HCT116 (cell line): ENCODE data around the gene ZNF133. TPM values are rescaled to one million over a fixed set of nuclear protein-coding genes. Genes with fewer than 3 reads are reported as not detected.

ENCODE experiments used
- ATAC-seq: fragments of 200-7000 bp; cut with Tn5 transposase; 2 replicates; pipeline ENCODE4 v1.9.1; 2020; ENCODE audit warnings: mild to moderate bottlenecking, moderate library complexity
- BruUV-seq: library from RNA; stranded (reverse); fragments of 400-500 nt; replicated peaks from 2 replicates; lab custom pipeline; 2021; lab: Mats Ljungman, UMichigan
- CTCF ChIA-PET: fragments of 300-600 bp; sonication (Branson Sonifier 250); formaldehyde crosslinking; loops from one replicate; lab custom pipeline; 2021; ENCODE audit warnings: antibody characterized with exemption; lab: Charles Lee
- POLR2A ChIA-PET: fragments of 300-600, 350-600 bp; sonication (Branson Sonifier 250); formaldehyde crosslinking; loops from one replicate; lab custom pipeline; 2021; ENCODE audit warnings: antibody characterized with exemption; lab: Charles Lee
- RAD21 ChIA-PET, 2 experiments: fragments of 300-600 bp; sonication (Branson Sonifier 250); formaldehyde crosslinking; loops; one replicate each; lab custom pipeline; 2023; ENCODE audit warnings: low total read pairs in 2 of 2; ENCODE audit not compliant: uncharacterized antibody in 2 of 2, unreplicated experiment in 2 of 2, low non-redundant PET in 1 of 2; lab: Charles Lee
- DNase-seq: peaks from one replicate; pipeline ENCODE4 v3.0.0-alpha.2; 2010; ENCODE audit warnings: low read depth, low spot score
- H2AFZ ChIP-seq: fragments of 200-600 bp; shearing (Covaris generic), sonication (generic); 2 replicates; pipeline ENCODE4 v1.6.1; 2017; ENCODE audit warnings: low read depth, mixed run types, mixed read lengths, antibody characterized with exemption, low read length; ENCODE audit not compliant: poor library complexity, severe bottlenecking
- H3K27ac ChIP-seq: 2 replicates; pipeline ENCODE4 v1.5.1; 2012; ENCODE audit warnings: low read depth, low read length
- H3K27me3 ChIP-seq: fragments of 200-600 bp; sonication (generic); 2 replicates; pipeline ENCODE4 v1.6.1; 2016; ENCODE audit warnings: mixed run types, low read length, mixed read lengths; ENCODE audit not compliant: insufficient read depth
- H3K36me3 ChIP-seq, 2 experiments: fragments of 200-500 bp in 1 of 2; fragments of 200-600 bp in 1 of 2; sonication (Bioruptor generic) in 1 of 2; sonication (generic) in 1 of 2; 2 replicates each; pipeline versions ENCODE4 v1.5.1 to v1.6.1; 2014 to 2016; ENCODE audit warnings: low read length in 2 of 2, inconsistent platforms in 1 of 2, mixed read lengths in 1 of 2, mixed run types in 1 of 2; ENCODE audit not compliant: insufficient read depth in 2 of 2, control insufficient read depth in 1 of 2
- H3K4me1 ChIP-seq, 2 experiments: fragments of 200-600 bp in 1 of 2; sonication (generic) in 1 of 2; 2 replicates each; pipeline versions ENCODE4 v1.5.1 to v1.6.1; 2012 to 2017; ENCODE audit warnings: low read length in 2 of 2, inconsistent platforms in 1 of 2, mild to moderate bottlenecking in 1 of 2, mixed read lengths in 1 of 2, mixed run types in 1 of 2, moderate library complexity in 1 of 2; ENCODE audit not compliant: insufficient read depth in 2 of 2, control insufficient read depth in 1 of 2
- H3K4me2 ChIP-seq: fragments of 200-600 bp; sonication (generic); 2 replicates; pipeline ENCODE4 v1.6.1; 2017; ENCODE audit warnings: mixed run types, low read length, mixed read lengths
- H3K4me3 ChIP-seq, 2 experiments: fragments of 200-600 bp in 1 of 2; sonication (generic) in 1 of 2; replicated peaks in 1 of 2; 2 replicates each; pipeline ENCODE4 v1.5.1; 2011 to 2016; ENCODE audit warnings: low read length in 2 of 2, control low read depth in 1 of 2, low read depth in 1 of 2, mild to moderate bottlenecking in 1 of 2, mixed read lengths in 1 of 2, mixed run types in 1 of 2
- H3K79me2 ChIP-seq: fragments of 200-600 bp; sonication (generic); 2 replicates; pipeline ENCODE4 v1.6.1; 2017; ENCODE audit warnings: mild to moderate bottlenecking, mixed run types, low read length, moderate library complexity, mixed read lengths; ENCODE audit not compliant: insufficient read depth
- H3K9ac ChIP-seq: fragments of 200-600 bp; sonication (generic); 2 replicates; pipeline ENCODE4 v1.6.1; 2016; ENCODE audit warnings: low read length, mixed read lengths
- H3K9me2 ChIP-seq: fragments of 200-600 bp; sonication (generic), shearing (Covaris generic); 2 replicates; pipeline ENCODE4 v1.6.1; 2017; ENCODE audit warnings: mixed run types, mild to moderate bottlenecking, moderate library complexity; ENCODE audit not compliant: insufficient read depth
- H3K9me3 ChIP-seq, 2 experiments: fragments of 200-500 bp in 1 of 2; fragments of 200-600 bp in 1 of 2; sonication (Bioruptor generic) in 1 of 2; sonication (generic) in 1 of 2; 2 replicates each; pipeline ENCODE4 v1.6.1; 2014 to 2017; ENCODE audit warnings: low read length in 2 of 2, mixed read lengths in 2 of 2, inconsistent platforms in 1 of 2, low read depth in 1 of 2, mild to moderate bottlenecking in 1 of 2, mixed run types in 1 of 2, moderate library complexity in 1 of 2; ENCODE audit not compliant: control insufficient read depth in 1 of 2, insufficient read depth in 1 of 2
- H4K20me1 ChIP-seq: fragments of 200-600 bp; sonication (generic), shearing (Covaris generic); 2 replicates; pipeline ENCODE4 v1.6.1; 2017; ENCODE audit warnings: mixed run types, mild to moderate bottlenecking, moderate library complexity; ENCODE audit not compliant: insufficient read depth
- ATF3 ChIP-seq: IDR thresholded peaks from 2 replicates; pipeline ENCODE4 v1.6.1; 2012
- CBX3 ChIP-seq: IDR thresholded peaks from 2 replicates; pipeline ENCODE4 v1.6.1; 2012; ENCODE audit warnings: low read depth
- CEBPB ChIP-seq: IDR thresholded peaks from 2 replicates; pipeline ENCODE4 v1.6.1; 2012; ENCODE audit warnings: low read depth
- EZH2 ChIP-seq: fragments of 200-600 bp; sonication (generic); IDR thresholded peaks from 2 replicates; pipeline ENCODE4 v1.6.1; 2017; ENCODE audit warnings: antibody characterized with exemption, mixed run types
- FOSL1 ChIP-seq: IDR thresholded peaks from 2 replicates; pipeline ENCODE4 v1.6.1; 2012; ENCODE audit warnings: low read depth
- POLR2AphosphoS5 ChIP-seq: IDR thresholded peaks from 2 replicates; pipeline ENCODE4 v1.6.1; 2011; ENCODE audit warnings: mild to moderate bottlenecking, low read depth, low read length, moderate library complexity
- RAD21 ChIP-seq: IDR thresholded peaks from 2 replicates; pipeline ENCODE4 v1.6.1; 2012; ENCODE audit warnings: low read depth, mild to moderate bottlenecking
- SIN3A ChIP-seq: IDR thresholded peaks from 2 replicates; pipeline ENCODE4 v1.6.1; 2012; ENCODE audit warnings: low read depth
- ZFX ChIP-seq: fragments of 450-650 bp; IDR thresholded peaks from 2 replicates; pipeline ENCODE4 v1.6.1; 2017
- ZNF274 ChIP-seq: fragments of 200-500 bp; sonication (Bioruptor generic); IDR thresholded peaks from 2 replicates; pipeline ENCODE4 v1.6.1; 2014; ENCODE audit warnings: mild to moderate bottlenecking, low read depth, low read length, inconsistent platforms
- intact Hi-C: fragments of 100-400 bp; cut with micrococcal nuclease; formaldehyde crosslinking; loops from 2 replicates; pipeline ENCODE4 v1.10.0; 2022
- total RNA-seq: library from RNA; stranded (reverse); gene quantifications from one replicate; pipeline ENCODE4 v1.2.1, GENCODE V29; 2021; ENCODE audit not compliant: unreplicated experiment
- TF ChIP-seq, protein P1 (sequence below), 3 experiments: fragments of 200-600 bp in 1 of 3; sonication (generic) in 1 of 3; IDR thresholded peaks in 2 of 3; conservative IDR thresholded peaks in 1 of 3; 2 replicates each; pipeline ENCODE4 v1.5.1; 2012 to 2017; ENCODE audit warnings: low read depth in 2 of 3, low read length in 2 of 3, antibody characterized with exemption in 1 of 3, borderline replicate concordance in 1 of 3, control low read depth in 1 of 3, mild to moderate bottlenecking in 1 of 3, mixed read lengths in 1 of 3, mixed run types in 1 of 3, moderate library complexity in 1 of 3; ENCODE audit not compliant: insufficient read depth in 1 of 3

ZNF133 gene
- total RNA-seq, 1 experiment from 2014 or later: 9.3 TPM

- intact Hi-C loops: no loop called here
- BruUV-seq: no TSS peak
- H3K36me3 ChIP-seq: no peaks in the 10 kb centered on the region
- no peaks in the 10 kb centered on the region for H3K79me2 ChIP-seq
- no peaks in the 10 kb centered on the region; a peak in 1 of 4 replicates for H3K4me1 ChIP-seq
- no peak overlapping the region for H3K27ac ChIP-seq
- no peaks in the 10 kb centered on the region for H3K27me3 ChIP-seq
- no peaks in the 10 kb centered on the region for H3K9me3 ChIP-seq
- TF ChIP-seq ATF3 (no peak), RAD21 (no peak), CBX3 (no peak), EZH2 (no peak), POLR2AphosphoS5 (no peak), ZNF274 (no peak), CEBPB (no peak)
- TF ChIP-seq, protein P1, sequence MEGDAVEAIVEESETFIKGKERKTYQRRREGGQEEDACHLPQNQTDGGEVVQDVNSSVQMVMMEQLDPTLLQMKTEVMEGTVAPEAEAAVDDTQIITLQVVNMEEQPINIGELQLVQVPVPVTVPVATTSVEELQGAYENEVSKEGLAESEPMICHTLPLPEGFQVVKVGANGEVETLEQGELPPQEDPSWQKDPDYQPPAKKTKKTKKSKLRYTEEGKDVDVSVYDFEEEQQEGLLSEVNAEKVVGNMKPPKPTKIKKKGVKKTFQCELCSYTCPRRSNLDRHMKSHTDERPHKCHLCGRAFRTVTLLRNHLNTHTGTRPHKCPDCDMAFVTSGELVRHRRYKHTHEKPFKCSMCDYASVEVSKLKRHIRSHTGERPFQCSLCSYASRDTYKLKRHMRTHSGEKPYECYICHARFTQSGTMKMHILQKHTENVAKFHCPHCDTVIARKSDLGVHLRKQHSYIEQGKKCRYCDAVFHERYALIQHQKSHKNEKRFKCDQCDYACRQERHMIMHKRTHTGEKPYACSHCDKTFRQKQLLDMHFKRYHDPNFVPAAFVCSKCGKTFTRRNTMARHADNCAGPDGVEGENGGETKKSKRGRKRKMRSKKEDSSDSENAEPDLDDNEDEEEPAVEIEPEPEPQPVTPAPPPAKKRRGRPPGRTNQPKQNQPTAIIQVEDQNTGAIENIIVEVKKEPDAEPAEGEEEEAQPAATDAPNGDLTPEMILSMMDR (IDR thresholded peaks at IDR 0.05 in 2 of 3, conservative IDR thresholded peaks at IDR 0.05 in 1 of 3; ENCODE audit: borderline replicate concordance in 1 of 3, insufficient read depth in 1 of 3, low read depth in 2 of 3, low read length in 2 of 3): no peak
- CTCF ChIA-PET: no interaction called here
- no peaks in the 10 kb centered on the region for H3K9me2 ChIP-seq
- POLR2A ChIA-PET: no interaction called here
- DNase-seq (no peak), ATAC-seq (no peak)
- H2AFZ ChIP-seq: no peak overlapping the region
- H3K4me2 ChIP-seq: no peak overlapping the region
- no peak overlapping the region for H3K4me3 ChIP-seq
- no peak overlapping the region for H3K9ac ChIP-seq
- H4K20me1 ChIP-seq: no peaks in the 10 kb centered on the region
- RAD21 ChIA-PET: no interaction called here
Measured at GRCh38 chr20:18310592-18310991, 22.3 kb downstream of the ZNF133 start.

DNA sequence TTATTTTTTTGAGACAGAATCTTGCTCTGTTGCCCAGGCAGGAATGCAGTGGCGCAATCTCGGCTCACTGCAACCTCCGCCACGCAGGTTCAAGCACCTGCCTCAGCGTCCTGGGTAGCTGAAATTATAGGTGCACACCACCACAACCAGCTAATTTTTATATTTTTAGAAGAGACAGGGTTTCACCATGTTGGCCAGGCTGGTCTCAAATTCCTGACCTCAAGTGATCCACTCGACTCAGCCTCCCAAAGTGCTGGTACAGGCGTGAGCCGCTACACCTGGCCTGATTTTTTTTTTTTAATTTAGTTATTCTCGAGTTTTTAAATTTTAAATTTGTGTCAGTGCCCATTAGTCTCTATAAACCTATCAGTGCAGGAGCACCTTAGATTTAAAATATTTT is 24.4 kb downstream of the ZNF133 start:
- DNase-seq (no peak), ATAC-seq (no peak)
- POLR2A ChIA-PET: no interaction called here
- Histone ChIP-seq H3K27me3 (no peaks in the 10 kb centered on the region), H3K27ac (no peak overlapping the region), H3K4me1 (no peaks in the 10 kb centered on the region; a peak in 1 of 4 replicates), H3K79me2 (no peaks in the 10 kb centered on the region), H4K20me1 (no peaks in the 10 kb centered on the region), H3K36me3 (no peaks in the 10 kb centered on the region), H3K9me3 (no peaks in the 10 kb centered on the region), H2AFZ (no peak overlapping the region), H3K9me2 (no peaks in the 10 kb centered on the region), H3K9ac (no peak overlapping the region), H3K4me3 (no peak overlapping the region), H3K4me2 (no peak overlapping the region)
- intact Hi-C loops: no loop called here
- RAD21 ChIA-PET: no interaction called here
- TF ChIP-seq FOSL1 (no peak), SIN3A (no peak), ZFX (no peak)
- CTCF ChIA-PET: no interaction called here
- no TSS peak for BruUV-seq
